NCI-H748 (cell line): ENCODE results near the gene ZG16.
"Not testable (repeated sequence)": the region's sequence is repeated elsewhere in the genome, so short reads cannot be mapped to it uniquely, and the experiment has no call there.

Experiments
- DNase-seq: peaks from one replicate; lab custom pipeline; 2025; ENCODE audit not compliant: unreplicated experiment; lab: John Stamatoyannopoulos, UW

ZG16 gene

GRCh38 chr16:29777576-29778350, at the start of gene ZG16:
Gene ZG16, plus strand, starts transcription at chr16:29778256. Its CDS starts 1,011 bp downstream, at chr16:29779267.
- DNase-seq, result no peak

GRCh38 chr16:29729116-29729521, 48.9 kb upstream of the ZG16 start:
- peak; percentile 30 for DNase-seq

GRCh38 chr16:29730649-29731048, 47.4 kb upstream of the ZG16 start:
- DNase-seq, result no peak

GRCh38 chr16:29731768-29732601, 46.1 kb upstream of the ZG16 start:
- not testable (repeated sequence) for DNase-seq

GRCh38 chr16:29734786-29735185, 43.3 kb upstream of the ZG16 start:
- DNase-seq, result no peak

GRCh38 chr16:29736112-29736511, 41.9 kb upstream of the ZG16 start:
- DNase-seq, result peak; percentile 4

GRCh38 chr16:29736764-29737163, 41.3 kb upstream of the ZG16 start:
- DNase-seq, result no peak

GRCh38 chr16:29737713-29738112, 40.3 kb upstream of the ZG16 start:
- DNase-seq, result no peak

GRCh38 chr16:29738514-29738913, 39.5 kb upstream of the ZG16 start:
- DNase-seq, result no peak

GRCh38 chr16:29739927-29740629, 38.0 kb upstream of the ZG16 start:
- not testable (repeated sequence) for DNase-seq

- not testable (repeated sequence) for DNase-seq
Observed at GRCh38 chr16:29740630-29741015, 37.4 kb upstream of the ZG16 start.

- no peak for DNase-seq
Observed at GRCh38 chr16:29742683-29743275, 35.3 kb upstream of the ZG16 start.

- no peak for DNase-seq
Observed at GRCh38 chr16:29743475-29743826, 34.6 kb upstream of the ZG16 start.

- DNase-seq, result no peak
Observed at GRCh38 chr16:29743827-29744531, 34.1 kb upstream of the ZG16 start.

GRCh38 chr16:29744541-29745101, 33.4 kb upstream of the ZG16 start:
- DNase-seq, result no peak

GRCh38 chr16:29745121-29745852, 32.8 kb upstream of the ZG16 start:
- no peak for DNase-seq

- DNase-seq, result no peak
Observed at GRCh38 chr16:29745853-29746345, 32.2 kb upstream of the ZG16 start, which contains the start of gene C16orf54. Gene C16orf54, minus strand, starts transcription at chr16:29745990. Its CDS starts 1,039 bp downstream, at chr16:29744951.

- DNase-seq, result not testable (repeated sequence)
Observed at GRCh38 chr16:29746518-29746917, 31.5 kb upstream of the ZG16 start.
